HepG2 (cell line): ENCODE results near the gene PDGFRA. TPM values are rescaled to one million over a fixed set of nuclear protein-coding genes. Genes with fewer than 3 reads are reported as not detected.

Source experiments
- BCL3 ChIP-seq: sonication (generic); formaldehyde crosslinking; IDR thresholded peaks from 2 replicates; pipeline ENCODE4 v1.5.1; 2020; ENCODE audit warnings: mild to moderate bottlenecking, missing genetic modification reagents, moderate library complexity
- BORCS8-MEF2B ChIP-seq: sonication (generic); formaldehyde crosslinking; IDR thresholded peaks from 2 replicates; pipeline ENCODE4 v1.8.0; 2022; ENCODE audit warnings: mild to moderate bottlenecking, missing genetic modification reagents
- CENPBD1 ChIP-seq: sonication (generic); formaldehyde crosslinking; IDR thresholded peaks from 2 replicates; pipeline ENCODE4 v1.8.0; 2022; ENCODE audit warnings: missing genetic modification reagents, low read depth, mild to moderate bottlenecking, borderline replicate concordance
- E2F1 ChIP-seq: sonication (generic); formaldehyde crosslinking; IDR thresholded peaks from 2 replicates; pipeline ENCODE4 v1.5.0; 2020; ENCODE audit warnings: missing genetic modification reagents
- GLI4 ChIP-seq: sonication (generic); formaldehyde crosslinking; IDR thresholded peaks from 2 replicates; pipeline ENCODE4 v1.5.1; 2020; ENCODE audit warnings: missing genetic modification reagents, mild to moderate bottlenecking, moderate library complexity, borderline replicate concordance
- HNRNPLL ChIP-seq: fragments of 200-400 bp; formaldehyde crosslinking; IDR thresholded peaks from 2 replicates; pipeline ENCODE4 v1.6.1; 2017; ENCODE audit warnings: mild to moderate bottlenecking, low read depth, low read length; ENCODE audit not compliant: poor library complexity, severe bottlenecking
- HOXA3 ChIP-seq: sonication (generic); formaldehyde crosslinking; IDR thresholded peaks from 2 replicates; pipeline ENCODE4 v1.5.0; 2020; ENCODE audit warnings: missing genetic modification reagents
- MIER2 ChIP-seq: IDR thresholded peaks from 2 replicates; pipeline ENCODE4 v1.6.1; 2016; ENCODE audit warnings: missing biosample characterization, missing genetic modification reagents
- NBN ChIP-seq: fragments of 450-650 bp; conservative IDR thresholded peaks from 2 replicates; pipeline ENCODE4 v1.6.1; 2017
- NFE2 ChIP-seq: sonication (generic); formaldehyde crosslinking; IDR thresholded peaks from 2 replicates; pipeline ENCODE4 v1.4.0; 2020; ENCODE audit warnings: missing genetic modification reagents
- NFYB ChIP-seq: sonication (generic); formaldehyde crosslinking; IDR thresholded peaks from 2 replicates; pipeline ENCODE4 v1.4.0; 2020; ENCODE audit warnings: missing genetic modification reagents
- RORA ChIP-seq: sonication (generic); formaldehyde crosslinking; IDR thresholded peaks from 2 replicates; pipeline ENCODE4 v1.5.0; 2020; ENCODE audit warnings: mild to moderate bottlenecking, missing genetic modification reagents, moderate library complexity
- RXRA ChIP-seq: sonication (generic); formaldehyde crosslinking; IDR thresholded peaks from 2 replicates; pipeline ENCODE4 v1.5.1; 2020; ENCODE audit warnings: missing genetic modification reagents
- SMAD9 ChIP-seq: sonication (generic); formaldehyde crosslinking; IDR thresholded peaks from 2 replicates; pipeline ENCODE4 v1.5.1; 2020; ENCODE audit warnings: mild to moderate bottlenecking, missing genetic modification reagents
- SNAPC5 ChIP-seq: sonication (generic); formaldehyde crosslinking; IDR thresholded peaks from 2 replicates; pipeline ENCODE4 v1.8.1; 2023; ENCODE audit warnings: mild to moderate bottlenecking, missing genetic modification reagents, borderline replicate concordance
- SOX13 ChIP-seq, 3 experiments: fragments of 450-650 bp in 1 of 3; sonication (generic) in 1 of 3; formaldehyde crosslinking in 1 of 3; IDR thresholded peaks in 2 of 3; conservative IDR thresholded peaks in 1 of 3; 2 replicates each; pipeline versions ENCODE4 v1.5.0 to v1.6.1; 2016 to 2020; ENCODE audit warnings: antibody characterized with exemption in 1 of 3, mild to moderate bottlenecking in 1 of 3, missing compliant biosample characterization in 1 of 3, missing genetic modification reagents in 1 of 3, moderate library complexity in 1 of 3
- ZBTB8A ChIP-seq: sonication (generic); formaldehyde crosslinking; IDR thresholded peaks from 2 replicates; pipeline ENCODE4 v1.4.0; 2020; ENCODE audit warnings: mild to moderate bottlenecking, low read depth, missing genetic modification reagents, borderline replicate concordance
- ZC3H4 ChIP-seq: sonication (generic); formaldehyde crosslinking; IDR thresholded peaks from 2 replicates; pipeline ENCODE4 v1.4.0; 2020; ENCODE audit warnings: missing genetic modification reagents, borderline replicate concordance
- ZNF160 ChIP-seq: sonication (generic); formaldehyde crosslinking; IDR thresholded peaks from 2 replicates; pipeline ENCODE4 v1.8.0; 2022; ENCODE audit warnings: mild to moderate bottlenecking, inconsistent platforms, missing genetic modification reagents
- ZNF207 ChIP-seq: fragments of 450-650 bp; IDR thresholded peaks from 2 replicates; pipeline ENCODE4 v1.6.1; 2016; ENCODE audit warnings: antibody characterized with exemption, borderline replicate concordance
- ZNF230 ChIP-seq: sonication (generic); formaldehyde crosslinking; IDR thresholded peaks from 2 replicates; pipeline ENCODE4 v1.4.0; 2020; ENCODE audit warnings: mild to moderate bottlenecking, missing genetic modification reagents
- ZNF562 ChIP-seq: sonication (generic); formaldehyde crosslinking; IDR thresholded peaks from 2 replicates; pipeline ENCODE4 v1.8.0; 2022; ENCODE audit warnings: missing genetic modification reagents, borderline replicate concordance
- ZNF569 ChIP-seq: sonication (generic); formaldehyde crosslinking; IDR thresholded peaks from 2 replicates; pipeline ENCODE4 v1.5.0; 2020; ENCODE audit warnings: mild to moderate bottlenecking, missing genetic modification reagents, moderate library complexity, borderline replicate concordance
- ZNF772 ChIP-seq: sonication (generic); formaldehyde crosslinking; IDR thresholded peaks from 2 replicates; pipeline ENCODE4 v1.5.0; 2020; ENCODE audit warnings: mild to moderate bottlenecking, missing genetic modification reagents
- ZNF777 ChIP-seq: sonication (generic); formaldehyde crosslinking; IDR thresholded peaks from 2 replicates; pipeline ENCODE4 v1.4.0; 2020; ENCODE audit warnings: missing genetic modification reagents
- ZNF790 ChIP-seq: sonication (generic); formaldehyde crosslinking; IDR thresholded peaks from 2 replicates; pipeline ENCODE4 v1.8.0; 2022; ENCODE audit warnings: missing genetic modification reagents, mild to moderate bottlenecking, borderline replicate concordance
- ZNF878 ChIP-seq: sonication (generic); formaldehyde crosslinking; IDR thresholded peaks from 2 replicates; pipeline ENCODE4 v1.8.1; 2023; ENCODE audit warnings: mild to moderate bottlenecking, missing genetic modification reagents, moderate library complexity
- polyA plus RNA-seq, 8 experiments: library from polyadenylated mRNA; depleted of rRNA in 3 of 8; stranded (reverse) in 7 of 8; unstranded in 1 of 8; fragments of >200 nt; fragmentation: Illumina TruSeq in 4 of 8; extraction: Trizol in 4 of 8; gene quantifications; 2 replicates each; pipeline versions ENCODE4 v1.2.1 to v1.2.3, GENCODE V29; 2011 to 2016; ENCODE audit warnings: low read depth in 4 of 8, missing spikeins in 1 of 8, mixed read lengths in 1 of 8; ENCODE audit not compliant: insufficient read depth in 1 of 8
- total RNA-seq, 5 experiments: library from RNA; depleted of rRNA; stranded (reverse); fragments of >200 nt; fragmentation: Illumina TruSeq; extraction: Trizol; gene quantifications; 2 replicates each; pipeline ENCODE4 v1.2.3, GENCODE V29; 2016; ENCODE audit warnings: low read depth in 1 of 5
- TF ChIP-seq, protein P1 (sequence below): IDR thresholded peaks from 2 replicates; pipeline ENCODE4 v1.6.1; 2016; ENCODE audit warnings: mild to moderate bottlenecking

The PDGFRA gene
- total and polyA plus RNA-seq, 2 of the 13 experiments (the other 11 are each of a cell fraction or from before 2014, with no cell fraction given): 0.04 TPM; not detected in 1

- TF ChIP-seq ZNF230 (no peak), SNAPC5 (CRISPR knock-in tag) (no peak), ZNF207 (no peak), ZC3H4 (CRISPR knock-in tag) (no peak), SOX13 (IDR thresholded peaks at IDR 0.05) (no peak), SOX13 (CRISPR knock-in tag; conservative IDR thresholded peaks at IDR 0.05 in 1 of 2, IDR thresholded peaks at IDR 0.05 in 1 of 2) (0 out of 4 replicates have a peak, but pooled peaks of 1 of the 2 experiments have one; percentile 24), RORA (CRISPR knock-in tag) (no peak), HOXA3 (peak; percentile 48; the same call in 1 of the 2 replicates), BORCS8-MEF2B (CRISPR knock-in tag) (no peak), RXRA (CRISPR knock-in tag) (0 out of 2 replicates have a peak, but pooled peaks have one; percentile 14), ZNF569 (CRISPR knock-in tag) (no peak), ZNF160 (CRISPR knock-in tag) (no peak), CENPBD1 (CRISPR knock-in tag) (no peak), GLI4 (CRISPR knock-in tag) (0 out of 2 replicates have a peak, but pooled peaks have one; percentile 67), ZNF772 (CRISPR knock-in tag) (no peak), SMAD9 (CRISPR knock-in tag) (no peak), MIER2 (CRISPR knock-in tag) (no peak), ZNF878 (CRISPR knock-in tag) (no peak), E2F1 (0 out of 2 replicates have a peak, but pooled peaks have one; percentile 39), HNRNPLL (peak; percentile 91), ZBTB8A (CRISPR knock-in tag) (no peak), NFE2 (no peak), NBN (no peak), ZNF562 (no peak), ZNF790 (no peak), NFYB (CRISPR knock-in tag) (no peak), ZNF777 (CRISPR knock-in tag) (peak; percentile 55), BCL3 (CRISPR knock-in tag) (0 out of 2 replicates have a peak, but pooled peaks have one; percentile 54)
- TF ChIP-seq, protein P1, sequence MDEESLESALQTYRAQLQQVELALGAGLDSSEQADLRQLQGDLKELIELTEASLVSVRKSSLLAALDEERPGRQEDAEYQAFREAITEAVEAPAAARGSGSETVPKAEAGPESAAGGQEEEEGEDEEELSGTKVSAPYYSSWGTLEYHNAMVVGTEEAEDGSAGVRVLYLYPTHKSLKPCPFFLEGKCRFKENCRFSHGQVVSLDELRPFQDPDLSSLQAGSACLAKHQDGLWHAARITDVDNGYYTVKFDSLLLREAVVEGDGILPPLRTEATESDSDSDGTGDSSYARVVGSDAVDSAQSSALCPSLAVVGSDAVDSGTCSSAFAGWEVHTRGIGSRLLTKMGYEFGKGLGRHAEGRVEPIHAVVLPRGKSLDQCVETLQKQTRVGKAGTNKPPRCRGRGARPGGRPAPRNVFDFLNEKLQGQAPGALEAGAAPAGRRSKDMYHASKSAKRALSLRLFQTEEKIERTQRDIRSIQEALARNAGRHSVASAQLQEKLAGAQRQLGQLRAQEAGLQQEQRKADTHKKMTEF (CRISPR knock-in tag): 0 out of 2 replicates have a peak, but pooled peaks have one; percentile 26
Observed at GRCh38 chr4:54233277-54233696, 4.2 kb downstream of the PDGFRA start (continued).
